Fibroblast of lung (primary cell): ENCODE results near the gene NEK7. TPM values are rescaled to one million over a fixed set of nuclear protein-coding genes. Genes with fewer than 3 reads are reported as not detected.
"Not testable (repeated sequence)": the region's sequence is repeated elsewhere in the genome, so short reads cannot be mapped to it uniquely, and the experiment has no call there.

Experiments
- DNase-seq, 2 donors: peaks; one replicate each; pipeline versions ENCODE4 v3.0.0 to v3.0.0-alpha.2; 2010; ENCODE audit warnings: low read depth in 2 of 2
- H2AFZ ChIP-seq: 2 replicates; pipeline ENCODE4 v1.5.1; 2012; ENCODE audit warnings: low read length, control low read depth, inconsistent platforms
- H3K27ac ChIP-seq: 2 replicates; pipeline ENCODE4 v1.5.1; 2011; ENCODE audit warnings: low read length, control low read depth; ENCODE audit not compliant: insufficient read depth
- H3K27me3 ChIP-seq: 2 replicates; pipeline ENCODE4 v1.5.1; 2011; ENCODE audit warnings: mild to moderate bottlenecking, low read length; ENCODE audit not compliant: control insufficient read depth, insufficient read depth
- H3K36me3 ChIP-seq: 2 replicates; pipeline ENCODE4 v1.5.1; 2011; ENCODE audit warnings: low read length; ENCODE audit not compliant: control insufficient read depth, insufficient read depth
- H3K4me1 ChIP-seq: 2 replicates; pipeline ENCODE4 v1.5.1; 2011; ENCODE audit warnings: low read length; ENCODE audit not compliant: control insufficient read depth, insufficient read depth; ENCODE audit errors: extremely low read depth
- H3K4me2 ChIP-seq: 2 replicates; pipeline ENCODE4 v1.5.1; 2011; ENCODE audit warnings: low read length, control low read depth; ENCODE audit not compliant: insufficient read depth; ENCODE audit errors: extremely low read depth
- H3K4me3 ChIP-seq, 4 experiments: fragments of 200-600 bp in 1 of 4; sonication (generic) in 1 of 4; replicated peaks in 1 of 4; 2 replicates each; pipeline ENCODE4 v1.5.1; 2011 to 2016; ENCODE audit warnings: low read length in 4 of 4, low read depth in 3 of 4, mild to moderate bottlenecking in 3 of 4, control low read depth in 2 of 4, inconsistent platforms in 1 of 4, mixed read lengths in 1 of 4; ENCODE audit not compliant: insufficient read depth in 1 of 4; ENCODE audit errors: control extremely low read depth in 1 of 4
- H3K79me2 ChIP-seq: 2 replicates; pipeline ENCODE4 v1.5.1; 2012; ENCODE audit warnings: mild to moderate bottlenecking, low read length, inconsistent platforms; ENCODE audit not compliant: control insufficient read depth, insufficient read depth
- H3K9ac ChIP-seq: 2 replicates; pipeline ENCODE4 v1.5.1; 2011; ENCODE audit warnings: mild to moderate bottlenecking, low read length, control low read depth; ENCODE audit not compliant: insufficient read depth
- H3K9me3 ChIP-seq: 2 replicates; pipeline ENCODE4 v1.5.1; 2012; ENCODE audit warnings: low read depth, low read length; ENCODE audit not compliant: control insufficient read depth, insufficient read depth
- H4K20me1 ChIP-seq: 2 replicates; pipeline ENCODE4 v1.5.1; 2011; ENCODE audit warnings: low read length; ENCODE audit not compliant: control insufficient read depth, insufficient read depth; ENCODE audit errors: extremely low read depth
- EZH2 ChIP-seq: IDR thresholded peaks from 2 replicates; pipeline ENCODE4 v1.5.1; 2012; ENCODE audit warnings: low read length, control low read depth, mild to moderate bottlenecking; ENCODE audit errors: missing control alignments
- polyA plus RNA-seq, 2 donors: library from polyadenylated mRNA; depleted of rRNA in 1 of 2; stranded (reverse) in 1 of 2; unstranded in 1 of 2; fragments of >200 nt; gene quantifications; 2 replicates each; pipeline ENCODE4 v1.2.1, GENCODE V29; 2011 to 2012; ENCODE audit warnings: missing spikeins in 1 of 2
- total RNA-seq: library from RNA; depleted of rRNA; stranded (reverse); fragments of >200 nt; gene quantifications from 2 replicates; pipeline ENCODE4 v1.2.1, GENCODE V29; 2014
- TF ChIP-seq, protein P1 (sequence below), 2 donors: IDR thresholded peaks in 1 of 2; conservative IDR thresholded peaks in 1 of 2; 1 replicate in 1 of 2; 2 replicates in 1 of 2; pipeline ENCODE4 v1.5.1; 2011 to 2012; ENCODE audit warnings: low read length in 2 of 2, control low read depth in 1 of 2, inconsistent platforms in 1 of 2, low read depth in 1 of 2, mild to moderate bottlenecking in 1 of 2

Gene NEK7
- total and polyA plus RNA-seq, 2 donors (not counting 1 experiment from before 2014, with no cell fraction given): 90.5 to 207 TPM

DNA sequence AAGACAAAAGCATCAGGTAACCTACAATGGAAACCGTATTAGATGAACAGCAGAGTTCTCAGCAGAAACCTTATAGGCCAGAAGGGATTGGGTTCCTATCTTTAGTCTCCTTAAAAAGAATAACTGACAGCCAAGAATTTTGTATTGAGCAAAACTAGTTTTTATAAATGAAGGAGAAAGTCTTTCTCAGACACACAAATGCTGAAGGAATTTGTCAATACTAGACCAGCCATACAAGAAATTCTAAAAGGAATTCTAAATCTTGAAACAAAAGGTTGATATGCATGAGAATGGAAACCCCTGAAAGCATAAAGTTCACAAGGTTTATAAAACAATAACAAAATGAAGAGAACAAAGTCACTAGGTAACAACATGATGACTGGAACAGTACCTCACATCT is 58.1 kb downstream of the NEK7 start:
- Histone ChIP-seq H3K9ac (no peak overlapping the region), H3K27me3 (no peaks in the 10 kb centered on the region), H2AFZ (no peak overlapping the region), H4K20me1 (no peaks in the 10 kb centered on the region), H3K4me2 (no peak overlapping the region), H3K79me2 (peaks cover 20% of the 10 kb centered on the region), H3K36me3 (peaks cover 4% of the 10 kb centered on the region), H3K4me3 (no peak overlapping the region), H3K27ac (no peak overlapping the region), H3K4me1 (peaks cover 6% of the 10 kb centered on the region), H3K9me3 (no peaks in the 10 kb centered on the region)
- no peak for TF ChIP-seq EZH2
- TF ChIP-seq, protein P1, sequence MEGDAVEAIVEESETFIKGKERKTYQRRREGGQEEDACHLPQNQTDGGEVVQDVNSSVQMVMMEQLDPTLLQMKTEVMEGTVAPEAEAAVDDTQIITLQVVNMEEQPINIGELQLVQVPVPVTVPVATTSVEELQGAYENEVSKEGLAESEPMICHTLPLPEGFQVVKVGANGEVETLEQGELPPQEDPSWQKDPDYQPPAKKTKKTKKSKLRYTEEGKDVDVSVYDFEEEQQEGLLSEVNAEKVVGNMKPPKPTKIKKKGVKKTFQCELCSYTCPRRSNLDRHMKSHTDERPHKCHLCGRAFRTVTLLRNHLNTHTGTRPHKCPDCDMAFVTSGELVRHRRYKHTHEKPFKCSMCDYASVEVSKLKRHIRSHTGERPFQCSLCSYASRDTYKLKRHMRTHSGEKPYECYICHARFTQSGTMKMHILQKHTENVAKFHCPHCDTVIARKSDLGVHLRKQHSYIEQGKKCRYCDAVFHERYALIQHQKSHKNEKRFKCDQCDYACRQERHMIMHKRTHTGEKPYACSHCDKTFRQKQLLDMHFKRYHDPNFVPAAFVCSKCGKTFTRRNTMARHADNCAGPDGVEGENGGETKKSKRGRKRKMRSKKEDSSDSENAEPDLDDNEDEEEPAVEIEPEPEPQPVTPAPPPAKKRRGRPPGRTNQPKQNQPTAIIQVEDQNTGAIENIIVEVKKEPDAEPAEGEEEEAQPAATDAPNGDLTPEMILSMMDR (conservative IDR thresholded peaks at IDR 0.05 in 1 of 2, IDR thresholded peaks at IDR 0.05 in 1 of 2; ENCODE audit: low read depth in 1 of 2, low read length in 2 of 2): no peak
- no peak for DNase-seq

DNA sequence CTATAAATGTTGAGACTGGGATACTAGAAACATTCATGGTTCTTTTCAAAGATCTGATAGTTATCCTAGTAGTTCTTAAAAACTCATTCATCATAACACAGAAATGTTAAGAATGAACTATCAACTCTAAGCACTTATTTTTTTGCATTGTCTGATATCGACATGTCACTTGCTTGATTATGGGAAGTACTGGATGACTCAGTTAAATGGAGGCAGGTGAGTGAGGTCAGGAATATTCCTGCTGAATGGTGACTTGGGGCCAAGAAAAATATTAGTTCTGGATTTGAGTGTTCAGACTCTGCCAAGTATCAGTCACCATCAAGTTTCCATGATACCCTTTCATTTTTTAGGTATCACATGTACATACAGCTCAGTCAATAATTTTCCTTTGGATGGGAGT is 63.6 kb downstream of the NEK7 start:
- DNase-seq: peak; percentile 79 to 95
- no peak overlapping the region for H3K27ac ChIP-seq

DNA sequence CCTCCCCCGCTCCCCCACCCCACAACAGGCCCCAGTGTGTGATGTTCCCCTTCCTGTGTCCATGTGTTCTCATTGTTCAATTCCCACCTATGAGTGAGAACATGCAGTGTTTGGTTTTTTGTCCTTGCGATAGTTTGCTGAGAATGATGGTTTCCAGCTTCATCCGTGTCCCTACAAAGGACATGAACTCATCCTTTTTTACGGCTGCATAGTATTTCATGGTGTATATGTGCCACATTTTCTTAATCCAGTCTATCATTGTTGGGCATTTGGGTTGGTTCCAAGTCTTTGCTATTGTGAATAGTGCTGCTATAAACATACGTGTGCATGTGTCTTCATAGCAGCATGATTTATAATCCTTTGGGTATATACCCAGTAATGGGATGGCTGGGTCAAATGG is 70.2 kb downstream of the NEK7 start:
- not testable (repeated sequence) for H3K27ac ChIP-seq, H3K36me3 ChIP-seq, H3K27me3 ChIP-seq, H3K4me2 ChIP-seq, H2AFZ ChIP-seq, H3K9me3 ChIP-seq, H4K20me1 ChIP-seq, DNase-seq, H3K9ac ChIP-seq, H3K4me1 ChIP-seq, H3K4me3 ChIP-seq
- peaks cover 16% of the 10 kb centered on the region for H3K79me2 ChIP-seq

More for the DNA sequence above, 63.6 kb downstream of the NEK7 start:
- H3K9ac ChIP-seq: no peak overlapping the region
- H2AFZ ChIP-seq: no peak overlapping the region
- peaks cover 6% of the 10 kb centered on the region for H3K79me2 ChIP-seq
- no peaks in the 10 kb centered on the region for H3K36me3 ChIP-seq
- no peak overlapping the region for H3K4me3 ChIP-seq
- no peaks in the 10 kb centered on the region for H4K20me1 ChIP-seq
- H3K4me2 ChIP-seq: no peak overlapping the region
- H3K4me1 ChIP-seq: peaks cover 2% of the 10 kb centered on the region
- H3K27me3 ChIP-seq: no peaks in the 10 kb centered on the region
- H3K9me3 ChIP-seq: no peaks in the 10 kb centered on the region
- TF ChIP-seq, protein P1 (conservative IDR thresholded peaks at IDR 0.05 in 1 of 2, IDR thresholded peaks at IDR 0.05 in 1 of 2; ENCODE audit: low read depth in 1 of 2, low read length in 2 of 2): no peak
- TF ChIP-seq EZH2: no peak

DNA sequence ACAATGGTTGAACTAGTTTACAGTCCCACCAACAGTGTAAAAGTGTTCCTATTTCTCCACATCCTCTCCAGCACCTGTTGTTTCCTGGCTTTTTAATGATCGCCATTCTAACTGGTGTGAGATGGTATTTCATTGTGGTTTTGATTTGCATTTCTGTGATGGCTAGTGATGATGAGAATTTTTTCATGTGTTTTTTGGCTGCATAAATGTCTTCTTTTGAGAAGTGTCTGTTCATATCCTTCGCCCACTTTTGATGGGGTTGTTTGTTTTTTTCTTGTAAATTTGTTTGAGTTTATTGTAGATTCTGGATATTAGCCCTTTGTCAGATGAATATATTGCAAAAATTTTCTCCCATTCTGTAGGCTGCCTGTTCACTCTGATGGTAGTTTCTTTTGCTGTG is 70.7 kb downstream of the NEK7 start:
- H3K27me3 ChIP-seq, H3K36me3 ChIP-seq, H3K4me2 ChIP-seq, DNase-seq, H3K27ac ChIP-seq, H2AFZ ChIP-seq, H3K4me1 ChIP-seq, H3K9ac ChIP-seq, H4K20me1 ChIP-seq, H3K9me3 ChIP-seq, H3K4me3 ChIP-seq: not testable (repeated sequence)
- peaks cover 14% of the 10 kb centered on the region for H3K79me2 ChIP-seq
